HepG2 (cell line): ENCODE results near the gene SPINDOC. TPM values are rescaled to one million over a fixed set of nuclear protein-coding genes. Genes with fewer than 3 reads are reported as not detected.

Source experiments
- ARID2 ChIP-seq: sonication (generic); formaldehyde crosslinking; IDR thresholded peaks from 2 replicates; pipeline ENCODE4 v1.8.1; 2022; ENCODE audit warnings: mild to moderate bottlenecking, missing genetic modification reagents, borderline replicate concordance
- DMAP1 ChIP-seq: IDR thresholded peaks from 2 replicates; pipeline ENCODE4 v1.6.1; 2016
- FOXA3 ChIP-seq: IDR thresholded peaks from 2 replicates; pipeline ENCODE4 v1.6.1; 2016; ENCODE audit warnings: missing genetic modification reagents, missing compliant biosample characterization
- HIVEP1 ChIP-seq: sonication (generic); formaldehyde crosslinking; IDR thresholded peaks from 2 replicates; pipeline ENCODE4 v1.4.0; 2020; ENCODE audit warnings: mild to moderate bottlenecking, missing genetic modification reagents
- HNF4G ChIP-seq, 2 experiments: sonication (generic) in 1 of 2; formaldehyde crosslinking in 1 of 2; IDR thresholded peaks; 2 replicates each; pipeline versions ENCODE4 v1.4.0 to v1.6.1; 2011 to 2020; ENCODE audit warnings: borderline replicate concordance in 2 of 2, low read depth in 2 of 2, mild to moderate bottlenecking in 2 of 2, low read length in 1 of 2, missing genetic modification reagents in 1 of 2, moderate library complexity in 1 of 2
- IKZF5 ChIP-seq: IDR thresholded peaks from 2 replicates; pipeline ENCODE4 v1.6.1; 2018; ENCODE audit warnings: missing genetic modification reagents, mild to moderate bottlenecking, missing compliant biosample characterization
- ISL2 ChIP-seq: sonication (generic); formaldehyde crosslinking; IDR thresholded peaks from 2 replicates; pipeline ENCODE4 v1.5.0; 2020; ENCODE audit warnings: missing genetic modification reagents
- LCORL ChIP-seq, 2 experiments: fragments of 450-650 bp in 1 of 2; sonication (generic) in 1 of 2; formaldehyde crosslinking in 1 of 2; IDR thresholded peaks; 2 replicates each; pipeline versions ENCODE4 v1.5.0 to v1.6.1; 2017 to 2020; ENCODE audit warnings: antibody characterized with exemption in 1 of 2, missing genetic modification reagents in 1 of 2
- MAX ChIP-seq: IDR thresholded peaks from 2 replicates; pipeline ENCODE4 v1.6.1; 2012; ENCODE audit warnings: inconsistent platforms
- MIXL1 ChIP-seq: IDR thresholded peaks from 2 replicates; pipeline ENCODE4 v1.6.1; 2016
- PATZ1 ChIP-seq: sonication (generic); formaldehyde crosslinking; IDR thresholded peaks from 2 replicates; pipeline ENCODE4 v1.4.0; 2020; ENCODE audit warnings: missing genetic modification reagents
- RFX5 ChIP-seq: IDR thresholded peaks from 2 replicates; pipeline ENCODE4 v1.6.1; 2011; ENCODE audit warnings: low read depth, low read length, improper control_type of control experiment
- SAP130 ChIP-seq: IDR thresholded peaks from 2 replicates; pipeline ENCODE4 v1.6.1; 2016; ENCODE audit warnings: low read depth
- SOX6 ChIP-seq, 2 experiments: fragments of 450-650 bp in 1 of 2; sonication (generic) in 1 of 2; formaldehyde crosslinking in 1 of 2; IDR thresholded peaks; 2 replicates each; pipeline versions ENCODE4 v1.4.0 to v1.6.1; 2017 to 2020; ENCODE audit warnings: antibody characterized with exemption in 1 of 2, mild to moderate bottlenecking in 1 of 2, missing genetic modification reagents in 1 of 2
- SP5 ChIP-seq: IDR thresholded peaks from 2 replicates; pipeline ENCODE4 v1.6.1; 2016; ENCODE audit warnings: low read depth, borderline replicate concordance
- SRSF1 ChIP-seq: fragments of 200-400 bp; formaldehyde crosslinking; optimal IDR thresholded peaks from 2 replicates; pipeline ENCODE3; 2017; ENCODE audit warnings: mild to moderate bottlenecking, low read depth, low read length, moderate library complexity
- ZNF329 ChIP-seq: sonication (generic); formaldehyde crosslinking; IDR thresholded peaks from 2 replicates; pipeline ENCODE4 v1.9.0; 2021; ENCODE audit warnings: low read depth, mild to moderate bottlenecking, missing genetic modification reagents
- ZNF713 ChIP-seq: sonication (generic); formaldehyde crosslinking; IDR thresholded peaks from 2 replicates; pipeline ENCODE4 v1.4.0; 2020; ENCODE audit warnings: mild to moderate bottlenecking, missing genetic modification reagents
- ZNF850 ChIP-seq: sonication (generic); formaldehyde crosslinking; conservative IDR thresholded peaks from 2 replicates; pipeline ENCODE4 v1.9.0; 2021; ENCODE audit warnings: mild to moderate bottlenecking, missing genetic modification reagents
- polyA plus RNA-seq, 8 experiments: library from polyadenylated mRNA; depleted of rRNA in 3 of 8; stranded (reverse) in 7 of 8; unstranded in 1 of 8; fragments of >200 nt; fragmentation: Illumina TruSeq in 4 of 8; extraction: Trizol in 4 of 8; gene quantifications; 2 replicates each; pipeline versions ENCODE4 v1.2.1 to v1.2.3, GENCODE V29; 2011 to 2016; ENCODE audit warnings: low read depth in 4 of 8, missing spikeins in 1 of 8, mixed read lengths in 1 of 8; ENCODE audit not compliant: insufficient read depth in 1 of 8
- total RNA-seq, 5 experiments: library from RNA; depleted of rRNA; stranded (reverse); fragments of >200 nt; fragmentation: Illumina TruSeq; extraction: Trizol; gene quantifications; 2 replicates each; pipeline ENCODE4 v1.2.3, GENCODE V29; 2016; ENCODE audit warnings: low read depth in 1 of 5
- TF ChIP-seq, protein P1 (sequence below): sonication (generic); formaldehyde crosslinking; IDR thresholded peaks from 2 replicates; pipeline ENCODE4 v1.4.0; 2020; ENCODE audit warnings: missing genetic modification reagents
- TF ChIP-seq, protein P2 (sequence below): sonication (generic); formaldehyde crosslinking; IDR thresholded peaks from 2 replicates; pipeline ENCODE4 v1.8.0; 2022; ENCODE audit warnings: missing genetic modification reagents, mild to moderate bottlenecking, inconsistent platforms, borderline replicate concordance

The SPINDOC gene
- total and polyA plus RNA-seq, 2 of the 13 experiments (the other 11 are each of a cell fraction or from before 2014, with no cell fraction given): 21.4 to 29.9 TPM

DNA sequence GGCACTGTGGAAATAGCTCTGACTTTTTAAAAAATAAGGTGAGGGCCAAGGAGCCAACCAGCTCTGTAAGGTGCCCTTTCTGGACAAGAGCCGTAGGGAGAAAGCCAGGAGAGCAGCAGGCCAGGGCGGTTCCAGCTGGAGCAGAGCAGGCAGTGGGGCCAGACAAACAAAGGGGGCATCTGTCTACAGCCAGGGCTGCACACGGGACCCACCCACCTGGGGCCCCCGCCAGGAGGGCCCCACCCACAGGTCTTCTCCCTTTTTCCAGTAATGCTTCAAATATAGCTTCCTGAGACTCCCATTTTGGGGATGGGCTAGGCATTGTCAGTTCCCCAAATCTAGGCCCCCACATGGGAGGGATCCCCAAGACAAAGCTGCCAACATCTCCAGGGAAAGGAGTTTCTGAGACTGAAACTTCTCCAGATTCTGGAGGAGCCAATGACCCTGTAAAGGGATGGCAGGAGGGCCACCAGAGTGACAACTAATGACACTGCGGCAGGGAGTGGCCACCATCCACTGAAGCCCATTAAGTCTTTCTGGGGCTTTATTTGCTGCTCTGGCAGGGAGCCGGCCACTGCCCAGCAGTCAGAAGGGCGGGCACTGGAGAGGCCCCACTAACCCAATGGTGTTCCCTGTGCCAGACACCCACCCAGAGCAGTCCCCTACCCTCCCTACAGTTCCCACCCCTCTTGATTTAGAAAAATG, 46.6 kb upstream of the SPINDOC start (continued):
- TF ChIP-seq LCORL (IDR thresholded peaks at IDR 0.05) (no peak), LCORL (CRISPR knock-in tag; IDR thresholded peaks at IDR 0.05) (no peak), SAP130 (peak; percentile 54), HIVEP1 (0 out of 2 replicates have a peak, but pooled peaks have one; percentile 8), ISL2 (CRISPR knock-in tag) (0 out of 2 replicates have a peak, but pooled peaks have one; percentile 15), ZNF713 (CRISPR knock-in tag) (no peak), PATZ1 (CRISPR knock-in tag) (peak; percentile 94), ZNF329 (0 out of 2 replicates have a peak, but pooled peaks have one; percentile 28), FOXA3 (CRISPR knock-in tag) (peak; percentile 5; the same call in 1 of the 2 replicates), ZNF850 (CRISPR knock-in tag) (0 out of 2 replicates have a peak, but pooled peaks have one; percentile 19), MAX (0 out of 2 replicates have a peak, but pooled peaks have one; percentile 28), SRSF1 (peak; percentile 37), MIXL1 (no peak), HNF4G (IDR thresholded peaks at IDR 0.05; ENCODE audit: borderline replicate concordance, low read depth, low read length) (no peak), HNF4G (CRISPR knock-in tag; IDR thresholded peaks at IDR 0.05; ENCODE audit: borderline replicate concordance, low read depth) (0 out of 2 replicates have a peak, but pooled peaks have one; percentile 19), DMAP1 (CRISPR knock-in tag) (0 out of 2 replicates have a peak, but pooled peaks have one; percentile 29), IKZF5 (0 out of 2 replicates have a peak, but pooled peaks have one; percentile 18), RFX5 (peak; percentile 80), SP5 (CRISPR knock-in tag) (peak; percentile 67), ARID2 (0 out of 2 replicates have a peak, but pooled peaks have one; percentile 23), SOX6 (IDR thresholded peaks at IDR 0.05) (no peak), SOX6 (CRISPR knock-in tag; IDR thresholded peaks at IDR 0.05) (peak; percentile 46; the same call in 1 of the 2 replicates)
- TF ChIP-seq, protein P1, sequence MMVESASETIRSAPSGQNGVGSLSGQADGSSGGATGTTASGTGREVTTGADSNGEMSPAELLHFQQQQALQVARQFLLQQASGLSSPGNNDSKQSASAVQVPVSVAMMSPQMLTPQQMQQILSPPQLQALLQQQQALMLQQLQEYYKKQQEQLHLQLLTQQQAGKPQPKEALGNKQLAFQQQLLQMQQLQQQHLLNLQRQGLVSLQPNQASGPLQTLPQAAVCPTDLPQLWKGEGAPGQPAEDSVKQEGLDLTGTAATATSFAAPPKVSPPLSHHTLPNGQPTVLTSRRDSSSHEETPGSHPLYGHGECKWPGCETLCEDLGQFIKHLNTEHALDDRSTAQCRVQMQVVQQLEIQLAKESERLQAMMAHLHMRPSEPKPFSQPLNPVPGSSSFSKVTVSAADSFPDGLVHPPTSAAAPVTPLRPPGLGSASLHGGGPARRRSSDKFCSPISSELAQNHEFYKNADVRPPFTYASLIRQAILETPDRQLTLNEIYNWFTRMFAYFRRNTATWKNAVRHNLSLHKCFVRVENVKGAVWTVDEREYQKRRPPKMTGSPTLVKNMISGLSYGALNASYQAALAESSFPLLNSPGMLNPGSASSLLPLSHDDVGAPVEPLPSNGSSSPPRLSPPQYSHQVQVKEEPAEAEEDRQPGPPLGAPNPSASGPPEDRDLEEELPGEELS: peak; percentile 38; the same call in 1 of the 2 replicates
- TF ChIP-seq, protein P2, sequence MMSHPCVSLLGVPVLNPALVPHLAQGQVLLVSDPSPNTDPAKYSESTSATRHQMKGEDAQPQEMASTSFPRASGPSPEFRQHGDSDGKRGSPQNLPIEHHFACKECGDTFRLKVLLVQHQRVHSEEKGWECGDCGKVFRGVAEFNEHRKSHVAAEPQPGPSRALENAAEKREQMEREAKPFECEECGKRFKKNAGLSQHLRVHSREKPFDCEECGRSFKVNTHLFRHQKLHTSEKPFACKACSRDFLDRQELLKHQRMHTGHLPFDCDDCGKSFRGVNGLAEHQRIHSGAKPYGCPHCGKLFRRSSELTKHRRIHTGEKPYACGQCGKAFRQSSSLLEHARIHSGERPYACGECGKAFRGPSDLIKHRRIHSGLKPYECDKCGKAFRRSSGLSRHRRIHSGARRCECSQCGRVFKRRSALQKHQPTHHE (CRISPR knock-in tag): no peak
